Measurements from ENCODE around the gene HPSE.

- TF ChIP-seq HDAC6 (IDR thresholded peaks at IDR 0.05; ENCODE audit: low read depth, low read length): no peak
- TF ChIP-seq EP300 (IDR thresholded peaks at IDR 0.05; ENCODE audit: borderline replicate concordance in 1 of 2, low read depth in 2 of 2, low read length in 2 of 2): no peak
- no peak for TF ChIP-seq NANOG (IDR thresholded peaks at IDR 0.05; ENCODE audit: insufficient read depth, low read depth, low read length, poor library complexity, severe bottlenecking)
- TF ChIP-seq BRCA1 (IDR thresholded peaks at IDR 0.05; ENCODE audit: low read depth, low read length): no peak
- TF ChIP-seq USF2 (IDR thresholded peaks at IDR 0.05; ENCODE audit: low read length): no peak
- no peak for TF ChIP-seq CTCF (IDR thresholded peaks at IDR 0.05; ENCODE audit: control extremely low read depth in 1 of 3, insufficient read depth in 1 of 3, low read depth in 1 of 3, low read length in 3 of 3)
- TF ChIP-seq SIX5 (IDR thresholded peaks at IDR 0.05; ENCODE audit: low read depth, low read length): no peak
- no peak for TF ChIP-seq POLR2A (IDR thresholded peaks at IDR 0.05; ENCODE audit: control extremely low read depth in 1 of 2, low read depth in 2 of 2, low read length in 2 of 2)
- no peak for TF ChIP-seq TAF1 (IDR thresholded peaks at IDR 0.05; ENCODE audit: low read depth, low read length)
These were observed 48.2 kb upstream of the HPSE start for GRCh38 chr4:83382850-83383249.
